ENCODE measurements around the gene GSG1L2.
"Not testable (repeated sequence)": the region's sequence is repeated elsewhere in the genome, so short reads cannot be mapped to it uniquely, and the experiment has no call there.

The GSG1L2 gene

DNA sequence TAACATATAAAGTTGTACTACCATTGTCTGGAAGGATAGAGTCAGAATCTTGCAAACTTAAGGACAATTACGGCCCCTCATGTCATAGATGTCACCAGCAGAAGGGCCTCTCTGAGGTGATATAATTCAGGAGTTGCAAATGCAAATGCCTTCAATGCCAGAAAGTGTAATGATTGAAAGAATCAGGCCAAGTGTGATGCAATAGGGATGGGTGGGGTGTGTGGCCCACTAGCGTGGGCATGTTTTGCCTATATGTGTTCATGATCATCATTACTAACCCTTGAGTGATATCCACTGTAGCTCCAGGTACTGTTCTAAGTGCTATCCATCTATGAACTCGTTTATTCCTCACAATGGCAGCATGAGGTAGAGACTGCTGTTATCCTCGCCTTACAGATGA lies 31.6 kb downstream of the GSG1L2 start:
- DNase-seq (ENCODE audit: low spot score), result no peak

DNA sequence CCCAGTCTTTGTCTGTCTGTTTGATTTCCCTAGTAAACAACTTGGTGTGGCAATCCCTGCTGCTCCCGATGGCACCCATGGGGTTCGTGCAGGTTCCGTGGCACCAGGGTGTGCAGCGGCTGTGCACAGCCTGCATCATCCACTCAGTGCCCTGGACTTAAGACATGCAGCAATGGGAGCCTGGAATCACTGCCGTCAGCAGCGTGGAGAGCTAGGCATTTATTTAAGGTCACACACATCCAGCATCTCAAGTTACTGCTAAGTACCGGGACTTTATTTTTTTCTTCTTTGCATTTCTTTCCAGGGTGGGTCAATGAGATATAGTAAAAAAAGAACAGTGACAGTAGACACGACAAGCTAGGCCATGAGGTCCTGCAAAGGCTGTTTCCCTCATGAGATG lies 33.3 kb downstream of the GSG1L2 start:
- no peak for DNase-seq (ENCODE audit: low spot score)

DNA sequence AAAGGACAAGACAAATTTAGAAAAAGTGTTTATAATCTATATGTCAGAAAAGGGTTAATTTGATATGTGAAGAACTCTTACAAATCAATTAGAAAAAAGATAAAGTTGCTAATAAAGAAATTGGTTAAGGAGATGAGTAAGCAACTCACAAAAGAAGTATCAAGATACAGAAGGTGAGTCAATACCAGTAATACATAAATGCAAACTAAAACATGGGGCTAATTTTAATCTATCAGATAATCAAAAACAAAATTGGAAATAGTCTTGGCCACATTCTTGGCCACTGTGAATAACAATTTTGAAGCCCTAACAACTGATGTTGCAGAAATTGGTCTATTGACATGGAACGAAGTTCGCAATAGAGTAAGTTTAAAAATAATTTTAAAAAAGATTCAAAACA lies 37.3 kb downstream of the GSG1L2 start:
- no peak for DNase-seq (ENCODE audit: low spot score)

DNA sequence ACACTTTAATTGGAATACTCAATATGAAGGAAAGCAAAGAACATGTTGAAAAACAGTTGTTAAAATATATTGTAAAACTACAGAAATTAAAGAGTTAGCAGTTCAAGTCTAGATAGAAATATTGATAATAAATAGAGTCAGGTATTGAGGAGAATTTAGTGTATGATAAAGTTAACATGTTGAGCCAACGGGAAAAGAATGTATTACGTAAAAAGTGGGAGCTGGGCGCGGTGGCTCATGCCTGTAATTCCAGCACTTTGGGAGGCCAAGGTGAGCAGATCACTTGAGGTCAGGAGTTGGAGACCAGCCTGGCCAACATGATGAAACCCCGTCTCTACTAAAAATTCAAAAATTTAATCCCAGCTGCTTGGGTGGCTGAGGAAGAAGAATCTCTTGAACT lies 38.4 kb downstream of the GSG1L2 start:
- DNase-seq (ENCODE audit: low spot score), result not testable (repeated sequence)

DNA sequence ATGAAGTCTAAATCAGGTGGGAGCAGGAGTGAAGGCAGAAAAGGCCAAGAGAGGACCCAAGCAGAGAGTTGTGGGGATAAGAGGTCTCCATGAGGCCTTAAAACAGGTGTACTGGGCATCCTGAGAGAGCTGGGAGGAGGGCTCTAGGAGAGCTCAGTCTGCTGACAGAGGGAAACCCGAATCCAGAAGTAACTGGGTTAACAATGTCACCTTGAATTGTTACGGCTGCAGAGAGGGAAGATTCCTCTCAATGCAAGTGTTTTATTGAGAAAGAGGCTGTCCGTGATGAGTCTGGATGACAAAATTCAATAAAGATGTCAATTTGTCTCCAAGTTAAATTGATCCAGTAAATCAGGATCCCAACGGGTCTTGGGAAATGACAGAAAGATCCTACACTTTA lies 38.8 kb downstream of the GSG1L2 start:
- no peak for DNase-seq (ENCODE audit: low spot score)

DNA sequence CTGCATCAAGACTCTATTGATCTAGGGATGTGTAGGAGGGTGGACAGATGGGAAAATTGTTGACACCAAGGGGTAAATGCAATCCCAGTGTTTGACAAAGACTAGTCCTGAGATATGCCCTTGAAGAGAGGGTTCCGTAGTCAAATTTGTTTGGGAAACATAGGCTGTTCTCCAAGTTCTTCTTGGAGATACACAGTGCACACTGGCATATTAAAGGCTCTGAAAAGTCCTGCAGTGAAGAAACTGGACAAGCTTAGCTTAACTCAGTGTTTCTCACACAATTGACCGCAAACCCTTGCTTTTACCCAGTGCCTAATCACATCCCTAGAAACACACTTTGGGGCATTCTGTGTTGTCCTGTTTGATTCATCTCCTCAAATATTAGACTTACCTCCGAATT lies 41.3 kb downstream of the GSG1L2 start:
- DNase-seq (ENCODE audit: low spot score), result no peak

DNA sequence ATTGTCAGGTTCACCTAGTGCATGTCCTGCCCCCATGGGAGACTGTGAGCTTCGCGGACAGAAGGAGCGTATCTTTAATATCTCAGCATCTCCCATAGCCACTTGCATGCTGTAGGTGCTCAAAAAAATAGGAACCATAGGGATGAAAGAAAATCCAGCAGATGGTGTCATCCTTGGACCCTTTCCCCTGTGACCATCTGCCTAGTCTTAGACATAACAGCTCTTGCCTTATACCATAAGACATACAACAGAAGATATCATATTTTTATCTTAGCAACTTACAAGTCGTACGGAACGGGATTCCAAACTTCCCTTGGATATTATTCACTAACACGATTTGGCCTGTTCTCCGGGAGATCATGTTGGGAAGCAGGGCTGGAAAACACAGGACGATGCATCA lies 45.0 kb downstream of the GSG1L2 start:
- DNase-seq (ENCODE audit: low spot score), result no peak

DNA sequence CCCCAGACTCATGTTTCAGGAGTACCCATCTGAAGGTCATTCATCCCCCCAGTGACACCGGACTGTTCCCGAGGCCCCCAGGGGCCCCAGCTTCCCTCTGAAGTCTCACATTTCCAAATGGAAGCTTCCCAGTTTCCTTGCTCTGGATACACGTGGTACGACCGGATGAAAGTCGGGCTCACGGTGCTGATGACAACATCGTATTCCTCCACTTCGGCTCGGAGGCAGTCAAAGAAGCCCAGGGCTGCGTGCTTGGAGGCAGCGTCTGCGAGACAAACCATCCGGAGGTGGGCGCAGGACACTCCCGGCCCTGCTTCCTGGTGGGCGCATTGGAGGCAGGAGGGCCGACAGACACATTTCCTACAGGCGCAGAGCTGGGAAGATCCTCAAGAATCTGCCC lies 49.2 kb downstream of the GSG1L2 start:
- no peak for DNase-seq (ENCODE audit: low spot score)

DNA sequence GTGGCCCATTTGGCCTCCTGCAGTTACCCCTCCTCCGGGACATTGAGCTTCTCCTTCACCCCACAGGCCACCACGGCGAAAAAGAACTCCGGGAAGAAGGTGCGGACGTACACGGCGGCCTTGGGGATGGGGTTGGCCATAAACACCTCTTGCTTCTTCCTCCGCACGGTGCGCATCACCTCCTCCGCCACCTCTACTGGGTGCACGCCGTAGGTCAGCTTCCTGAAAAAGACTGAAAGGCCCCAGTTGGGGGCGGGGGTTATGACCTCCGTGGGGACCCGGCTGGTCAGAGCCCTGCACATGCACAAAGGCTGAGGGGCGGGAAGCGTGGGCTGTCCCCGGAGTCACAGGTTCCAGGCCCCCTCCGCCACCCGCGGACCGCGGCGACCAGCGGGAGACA lies 50.4 kb downstream of the GSG1L2 start:
- no peak for DNase-seq (ENCODE audit: low spot score)

DNA sequence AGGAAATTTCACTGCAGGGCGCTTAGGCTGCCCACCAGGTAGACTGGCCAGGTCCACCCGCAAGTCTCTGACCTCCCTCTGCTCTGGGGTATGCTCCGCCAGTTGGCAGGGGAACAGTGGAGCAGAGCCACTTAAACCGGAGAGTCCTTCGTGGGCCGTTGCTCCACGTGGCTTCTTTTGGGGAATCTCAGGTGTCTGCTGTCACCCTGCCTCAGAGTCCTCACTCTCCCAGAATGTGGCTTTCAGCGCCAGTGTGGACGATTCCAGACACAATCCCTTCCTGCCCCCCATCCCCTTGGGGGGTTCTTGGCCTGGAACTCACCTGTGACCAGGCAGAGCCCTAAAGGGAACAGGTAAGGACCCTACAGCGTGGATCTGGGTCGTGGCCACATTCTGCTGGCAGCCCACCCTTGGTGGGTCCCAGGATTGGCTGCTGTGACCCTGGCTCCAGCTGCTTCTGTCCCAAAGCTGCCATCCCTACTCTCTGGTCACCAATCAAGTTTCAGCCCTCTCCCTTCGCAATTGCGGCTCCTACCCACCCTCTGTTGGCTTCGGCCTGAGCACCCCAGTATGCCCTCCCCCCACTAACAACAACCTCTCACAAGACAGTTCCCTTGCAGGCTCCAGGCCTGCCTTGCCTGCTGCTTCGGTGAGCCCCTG lies 52.7 kb downstream of the GSG1L2 start:
- DNase-seq (ENCODE audit: low spot score), result no peak

DNA sequence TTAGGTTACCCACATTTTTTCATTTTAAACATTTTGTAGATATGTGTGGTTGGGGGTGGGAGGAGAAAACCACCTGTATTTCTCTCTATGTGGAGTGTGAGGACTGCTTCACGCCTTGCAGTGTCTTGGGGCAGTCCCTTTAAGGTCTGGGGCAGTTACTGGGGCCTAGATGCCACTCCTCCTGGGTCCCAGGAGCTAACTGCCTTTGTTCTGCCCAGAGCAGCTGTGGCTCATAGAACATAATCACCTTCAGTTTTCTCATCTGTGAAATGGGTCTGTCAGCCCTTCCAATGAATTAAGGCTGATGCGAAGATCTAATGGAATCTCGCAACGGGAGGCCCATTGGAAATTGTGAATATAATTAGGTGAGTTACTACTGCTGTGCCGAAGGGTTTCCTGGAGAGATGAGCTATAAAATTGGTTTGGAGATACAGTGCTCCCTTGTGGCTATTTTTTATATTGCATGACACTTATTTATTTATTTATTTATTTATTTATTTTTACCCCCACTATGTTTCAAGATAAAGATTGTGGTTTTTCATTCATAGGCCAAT lies 53.4 kb downstream of the GSG1L2 start:
- peak; percentile 23 for DNase-seq (ENCODE audit: low spot score)

DNA sequence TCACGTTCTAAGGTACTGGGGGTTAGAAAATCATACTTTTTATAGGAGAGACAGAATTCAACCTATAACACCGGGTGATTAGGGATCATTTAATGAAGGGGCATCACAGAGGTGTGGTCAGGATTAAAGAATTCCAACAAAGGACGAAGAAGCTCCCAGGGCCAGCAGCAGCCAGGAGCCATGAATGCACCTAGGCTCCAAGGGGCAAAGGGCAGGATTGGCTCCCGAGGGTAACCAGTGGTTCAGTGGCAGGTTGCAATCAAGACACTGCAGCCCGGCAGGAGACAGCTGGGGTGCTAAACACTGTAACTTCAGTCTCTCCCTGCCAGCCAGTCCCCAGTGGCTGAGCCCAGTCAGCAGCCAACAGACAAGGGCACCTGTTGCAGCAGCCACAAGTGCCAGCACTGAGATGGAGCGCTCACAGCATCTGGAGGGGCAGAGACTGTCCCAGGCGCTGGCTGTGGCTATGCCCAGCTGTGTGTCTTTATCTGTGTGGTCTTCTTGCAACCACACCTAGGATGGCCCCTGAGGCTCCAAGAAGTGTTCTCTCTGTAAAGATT lies 54.4 kb downstream of the GSG1L2 start:
- no peak for DNase-seq (ENCODE audit: low spot score)

DNA sequence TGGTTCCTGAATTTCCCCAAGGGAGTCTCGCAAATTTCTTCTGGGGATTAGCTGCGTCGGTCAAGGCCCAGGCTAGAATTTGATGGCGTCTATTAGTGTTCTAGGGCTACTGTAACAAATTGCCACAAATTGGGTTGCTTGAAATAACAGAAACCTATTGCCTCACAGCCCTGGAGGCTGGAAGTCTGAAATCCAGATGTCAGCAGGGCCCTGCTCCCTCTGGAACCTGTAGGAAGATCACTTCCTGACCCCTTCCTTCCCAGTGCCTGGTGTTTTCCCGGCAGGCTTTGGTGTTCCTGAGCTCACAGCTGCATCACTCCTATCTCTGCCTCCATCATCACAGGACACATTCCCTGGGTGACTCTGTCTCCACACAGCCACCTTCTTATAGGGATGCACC lies 54.9 kb downstream of the GSG1L2 start:
- DNase-seq (ENCODE audit: low spot score), result no peak

DNA sequence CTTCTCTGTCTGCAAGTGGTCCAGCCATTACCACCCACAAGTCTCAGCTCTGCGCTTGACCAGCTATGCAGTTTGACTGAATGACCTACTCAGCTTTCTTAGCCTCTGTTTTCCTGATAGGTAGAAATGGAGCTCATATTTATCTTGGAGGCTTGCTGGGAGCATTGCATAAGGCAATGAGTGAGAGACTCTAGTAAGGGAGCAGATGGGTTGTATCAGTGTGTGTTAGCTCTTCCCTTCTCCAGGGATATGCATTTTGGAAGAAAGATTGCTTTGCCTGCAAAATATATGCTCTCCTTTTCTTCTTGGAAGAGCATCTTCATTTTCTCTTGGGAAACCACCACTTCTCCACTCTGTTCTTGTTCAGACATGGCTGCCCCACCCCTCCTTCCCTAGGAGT lies 56.6 kb downstream of the GSG1L2 start:
- no peak for DNase-seq (ENCODE audit: low spot score)

DNA sequence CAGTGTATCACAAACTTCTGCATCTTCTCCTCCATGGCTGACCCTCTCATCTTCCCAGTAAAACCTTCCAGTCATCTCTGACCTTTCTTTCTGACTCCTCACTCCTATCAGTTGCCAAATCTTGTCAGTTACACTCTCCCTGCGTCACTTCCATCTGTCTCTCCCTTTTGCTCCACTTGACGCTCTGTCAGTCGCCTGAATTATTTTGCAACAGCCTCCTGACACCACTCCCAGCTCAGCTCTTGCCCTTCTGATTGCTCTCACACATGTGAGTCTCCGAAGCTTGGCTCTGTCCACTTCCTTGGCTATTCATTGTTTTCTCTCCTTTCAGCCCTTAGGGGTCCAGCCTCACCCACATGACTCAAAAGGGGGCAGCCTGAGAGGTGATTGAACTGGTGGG lies 58.2 kb downstream of the GSG1L2 start:
- no peak for DNase-seq (ENCODE audit: low spot score)

DNA sequence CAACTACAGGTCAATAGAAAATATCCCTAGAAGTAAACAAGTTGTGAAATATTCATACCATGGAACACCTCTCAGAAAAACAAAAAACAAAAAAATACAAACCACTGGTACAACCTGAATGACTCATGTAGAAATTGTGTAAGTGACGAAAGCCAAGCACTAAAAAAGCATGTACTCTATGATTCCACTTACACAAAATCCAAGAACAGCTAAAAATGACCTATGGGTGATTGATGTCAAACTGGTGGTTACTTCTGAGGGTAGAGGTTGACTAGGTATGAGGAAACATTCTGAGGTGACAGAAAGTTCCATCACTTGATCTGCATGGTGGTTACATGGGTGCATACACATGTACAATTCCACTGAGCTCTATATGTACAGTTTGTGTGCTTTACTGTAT lies 61.6 kb downstream of the GSG1L2 start:
- DNase-seq (ENCODE audit: low spot score), result no peak

DNA sequence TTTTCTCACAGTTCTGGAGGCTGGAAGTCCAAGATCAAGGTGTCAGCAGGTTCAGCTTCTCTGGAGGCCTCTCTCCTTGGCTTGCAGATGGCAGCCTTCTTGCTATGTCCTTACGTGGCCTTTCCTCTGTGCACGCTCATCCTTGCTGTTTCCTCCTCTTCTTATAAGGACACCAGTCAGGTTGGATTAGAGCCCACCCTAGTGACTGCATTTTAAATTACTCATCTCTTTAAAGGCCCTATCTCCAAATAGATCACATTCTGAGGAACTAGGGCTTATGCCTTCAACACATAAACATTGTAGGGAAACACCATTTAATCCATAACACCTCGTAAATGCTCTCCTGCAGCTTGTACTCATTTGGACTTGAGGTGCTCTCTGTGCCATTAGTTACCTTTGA lies 66.8 kb downstream of the GSG1L2 start:
- no peak for DNase-seq (ENCODE audit: low spot score)
